WTC11 (cell line): ENCODE data around the gene URAD.

Experiments
- ATF2 ChIP-seq: sonication (generic); formaldehyde crosslinking; IDR thresholded peaks from 2 replicates; pipeline ENCODE4 v1.8.1; 2022; ENCODE audit warnings: low read depth, missing genetic modification reagents, borderline replicate concordance
- CTCF ChIP-seq: fragments of 200-600 bp; IDR thresholded peaks from 2 replicates; pipeline ENCODE4 v1.8.0; 2022; ENCODE audit warnings: antibody characterized with exemption
- ELF4 ChIP-seq: sonication (generic); formaldehyde crosslinking; IDR thresholded peaks from 2 replicates; pipeline ENCODE4 v1.8.1; 2022; ENCODE audit warnings: low read depth, mild to moderate bottlenecking, moderate library complexity, missing genetic modification reagents
- IRF1 ChIP-seq: sonication (generic); formaldehyde crosslinking; IDR thresholded peaks from 2 replicates; pipeline ENCODE4 v1.8.0; 2023; ENCODE audit warnings: missing genetic modification reagents
- SMAD3 ChIP-seq: sonication (generic); formaldehyde crosslinking; IDR thresholded peaks from 2 replicates; pipeline ENCODE4 v1.8.0; 2022; ENCODE audit warnings: missing genetic modification reagents, mild to moderate bottlenecking, borderline replicate concordance
- SP1 ChIP-seq: sonication (generic); formaldehyde crosslinking; conservative IDR thresholded peaks from 2 replicates; pipeline ENCODE4 v1.8.1; 2022; ENCODE audit warnings: missing genetic modification reagents

GRCh38 chr13:28013482-28013881 is 25.0 kb upstream of the URAD start:
- TF ChIP-seq CTCF: no peak
- TF ChIP-seq SP1 (CRISPR knock-in tag): no peak
- no peak for TF ChIP-seq ELF4 (CRISPR knock-in tag)
- TF ChIP-seq ATF2 (CRISPR knock-in tag): no peak
- no peak for TF ChIP-seq SMAD3 (CRISPR knock-in tag)
- no peak for TF ChIP-seq IRF1
